GM12892 (cell line): Measurements from ENCODE around the gene TADA2B.
"Not testable (repeated sequence)": the region's sequence is repeated elsewhere in the genome, so short reads cannot be mapped to it uniquely, and the experiment has no call there.

Experiments used
- POLR2A ChIP-seq: IDR thresholded peaks from 2 replicates; pipeline ENCODE4 v1.6.1; 2011; ENCODE audit warnings: low read depth, low read length, control low read depth
- POLR2AphosphoS5 ChIP-seq: IDR thresholded peaks from 2 replicates; pipeline ENCODE4 v1.6.1; 2011; ENCODE audit warnings: low read depth, low read length, control low read depth
- TAF1 ChIP-seq: IDR thresholded peaks from 2 replicates; pipeline ENCODE4 v1.6.1; 2011; ENCODE audit warnings: low read depth, mild to moderate bottlenecking, control low read depth, low read length, borderline replicate concordance

GRCh38 chr4:7084564-7084961, 41.4 kb downstream of the TADA2B start:
- TF ChIP-seq POLR2AphosphoS5, POLR2A, TAF1: not testable (repeated sequence)
